Measurements from ENCODE around the gene TASOR.

TASOR gene

DNA sequence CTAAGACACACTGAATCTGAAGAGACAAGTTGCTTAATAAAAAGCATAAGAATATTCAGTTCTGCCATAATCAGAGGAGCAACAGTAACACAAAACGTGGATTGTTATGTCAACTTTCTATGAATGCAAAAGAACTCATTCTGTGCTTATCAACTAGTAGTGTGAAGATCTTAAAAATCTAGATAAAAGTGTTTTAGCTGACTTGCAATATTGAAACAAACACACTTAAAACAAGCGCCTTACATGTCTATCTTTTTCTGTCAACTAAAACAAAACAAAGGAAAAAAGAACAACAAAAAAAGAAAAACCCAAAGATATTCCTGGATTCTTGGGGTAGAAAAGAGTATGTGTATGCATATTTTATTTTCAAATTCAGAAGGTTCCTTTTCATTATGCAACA is 37.7 kb downstream of the TASOR start:
- TF ChIP-seq CTCF (IDR thresholded peaks at IDR 0.05; ENCODE audit: low read depth, low read length) (no peak), MYC (IDR thresholded peaks at IDR 0.05; ENCODE audit: low read depth, low read length) (no peak), MAX (IDR thresholded peaks at IDR 0.05; ENCODE audit: low read depth, low read length) (no peak), POLR2A (IDR thresholded peaks at IDR 0.05; ENCODE audit: extremely low read depth, insufficient read length) (no peak)
- no peak for DNase-seq (ENCODE audit: low read depth)
- H3K4me3 ChIP-seq (ENCODE audit: low read depth, low read length) = no peak overlapping the region

GRCh38 chr3:56633602-56634535 is 49.2 kb downstream of the TASOR start:
- no peak for DNase-seq (ENCODE audit: low read depth)
- no peak overlapping the region for H3K4me3 ChIP-seq (ENCODE audit: low read depth, low read length)
- no peak for TF ChIP-seq POLR2A (IDR thresholded peaks at IDR 0.05; ENCODE audit: extremely low read depth, insufficient read length)
- no peak for TF ChIP-seq MYC (IDR thresholded peaks at IDR 0.05; ENCODE audit: low read depth, low read length)
- no peak for TF ChIP-seq MAX (IDR thresholded peaks at IDR 0.05; ENCODE audit: low read depth, low read length)
- no peak for TF ChIP-seq CTCF (IDR thresholded peaks at IDR 0.05; ENCODE audit: low read depth, low read length)

All from NB4 (cell line).